NCI-H2171 (cell line): ENCODE results near the gene C3orf18.
"Not testable (repeated sequence)": the region's sequence is repeated elsewhere in the genome, so short reads cannot be mapped to it uniquely, and the experiment has no call there.

Source experiments
- DNase-seq: peaks from one replicate; lab custom pipeline; 2025; lab: John Stamatoyannopoulos, UW

The C3orf18 gene

GRCh38 chr3:50523279-50523811, 44.2 kb downstream of the C3orf18 start:
- no peak for DNase-seq

- DNase-seq = no peak
Measured at GRCh38 chr3:50521572-50521971, 46.0 kb downstream of the C3orf18 start.

- no peak for DNase-seq
Measured at GRCh38 chr3:50520849-50521248, 46.7 kb downstream of the C3orf18 start.

- DNase-seq = no peak
Measured at GRCh38 chr3:50519471-50520089, 48.0 kb downstream of the C3orf18 start.

GRCh38 chr3:50518436-50518835, 49.1 kb downstream of the C3orf18 start:
- no peak for DNase-seq

- DNase-seq = no peak
Measured at GRCh38 chr3:50517721-50518206, 49.8 kb downstream of the C3orf18 start.

- DNase-seq = peak; percentile 64
Measured at GRCh38 chr3:50516440-50516871, 51.1 kb downstream of the C3orf18 start.

- peak; percentile 80 for DNase-seq
Measured at GRCh38 chr3:50515565-50516439, 51.7 kb downstream of the C3orf18 start.

GRCh38 chr3:50512908-50513307, 54.6 kb downstream of the C3orf18 start:
- not testable (repeated sequence) for DNase-seq

GRCh38 chr3:50512131-50512530, 55.4 kb downstream of the C3orf18 start:
- DNase-seq = no peak

GRCh38 chr3:50510325-50510724, 57.2 kb downstream of the C3orf18 start:
- no peak for DNase-seq

- DNase-seq = no peak
Measured at GRCh38 chr3:50509715-50510114, 57.8 kb downstream of the C3orf18 start.

- DNase-seq = no peak
Measured at GRCh38 chr3:50508821-50509220, 58.7 kb downstream of the C3orf18 start.
